GM23338 (cell line): ENCODE data around the gene TUFT1. TPM values are rescaled to one million over a fixed set of nuclear protein-coding genes. Genes with fewer than 3 reads are reported as not detected.

Experiments
- ATAC-seq: fragments of 200-7000 bp; cut with Tn5 transposase; 3 replicates; pipeline ENCODE4 v1.9.1; 2020
- DNase-seq: peaks from one replicate; pipeline ENCODE4 v3.0.0-alpha.2; 2015; ENCODE audit warnings: low spot score
- H2AFZ ChIP-seq: fragments of 200-600 bp; sonication (generic); 2 replicates; pipeline ENCODE4 v1.8.0; 2016; ENCODE audit warnings: antibody characterized with exemption, mild to moderate bottlenecking, moderate library complexity
- H3F3A ChIP-seq: fragments of 200-600 bp; sonication (generic); replicated peaks from 2 replicates; pipeline ENCODE4 v1.8.0; 2017; ENCODE audit warnings: antibody characterized with exemption, mixed run types, low read depth
- H3K27ac ChIP-seq: fragments of 200-600 bp; sonication (generic); 2 replicates; pipeline ENCODE4 v1.6.1; 2016; ENCODE audit warnings: low read depth
- H3K27me3 ChIP-seq: fragments of 200-600 bp; sonication (generic); 2 replicates; pipeline ENCODE4 v1.8.0; 2016; ENCODE audit warnings: mild to moderate bottlenecking, mixed run types, moderate library complexity; ENCODE audit not compliant: insufficient read depth
- H3K36me3 ChIP-seq: fragments of 200-600 bp; sonication (generic); 2 replicates; pipeline ENCODE4 v1.8.0; 2016; ENCODE audit warnings: mild to moderate bottlenecking; ENCODE audit not compliant: insufficient read depth
- H3K4me1 ChIP-seq: fragments of 200-600 bp; sonication (generic); 2 replicates; pipeline ENCODE4 v1.8.0; 2016; ENCODE audit warnings: mild to moderate bottlenecking, moderate library complexity; ENCODE audit not compliant: insufficient read depth
- H3K4me2 ChIP-seq: fragments of 200-600 bp; sonication (generic); 2 replicates; pipeline ENCODE4 v1.7.1; 2017; ENCODE audit warnings: mixed run types
- H3K4me3 ChIP-seq: fragments of 200-600 bp; sonication (generic); 2 replicates; pipeline ENCODE4 v1.6.1; 2016; ENCODE audit warnings: mixed run types
- H3K79me2 ChIP-seq: fragments of 200-600 bp; sonication (generic); replicated peaks from 2 replicates; pipeline ENCODE4 v1.8.0; 2017; ENCODE audit warnings: mild to moderate bottlenecking; ENCODE audit not compliant: insufficient read depth
- H3K9me2 ChIP-seq: fragments of 200-600 bp; sonication (generic); 2 replicates; pipeline ENCODE4 v1.8.0; 2017; ENCODE audit not compliant: insufficient read depth
- H4K20me1 ChIP-seq: fragments of 200-600 bp; sonication (generic); replicated peaks from 2 replicates; pipeline ENCODE4 v1.8.0; 2017; ENCODE audit warnings: mild to moderate bottlenecking; ENCODE audit not compliant: insufficient read depth
- H3K27ac Mint-ChIP-seq: 2 replicates; pipeline ENCODE4 v1.8.0; 2020; ENCODE audit warnings: inconsistent platforms, mild to moderate bottlenecking, moderate library complexity, mixed read lengths
- H3K27me3 Mint-ChIP-seq: 3 replicates; pipeline ENCODE4 v1.8.0; 2022; ENCODE audit warnings: low read depth, mild to moderate bottlenecking, moderate library complexity, mixed read lengths, inconsistent platforms; ENCODE audit not compliant: insufficient read depth, poor library complexity
- H3K36me3 Mint-ChIP-seq: 3 replicates; pipeline ENCODE4 v1.8.0; 2021; ENCODE audit warnings: low read depth, mild to moderate bottlenecking, inconsistent platforms, moderate library complexity, mixed read lengths
- H3K4me1 Mint-ChIP-seq: 3 replicates; pipeline ENCODE4 v1.8.0; 2020; ENCODE audit warnings: mild to moderate bottlenecking, inconsistent platforms, mixed read lengths
- H3K4me3 Mint-ChIP-seq: 3 replicates; pipeline ENCODE4 v1.8.0; 2021; ENCODE audit warnings: moderate library complexity, mild to moderate bottlenecking, inconsistent platforms, mixed read lengths
- H3K9me3 Mint-ChIP-seq: 3 replicates; pipeline ENCODE4 v1.8.0; 2020; ENCODE audit warnings: moderate library complexity, mild to moderate bottlenecking, inconsistent platforms, mixed read lengths
- CREB1 ChIP-seq: fragments of 250-450 bp; sonication (Bioruptor Pico); IDR thresholded peaks from 2 replicates; pipeline ENCODE4 v1.5.0; 2020; ENCODE audit warnings: low read depth, mild to moderate bottlenecking, moderate library complexity
- EZH2 ChIP-seq: fragments of 200-600 bp; sonication (generic); IDR thresholded peaks from one replicate; pipeline ENCODE4 v1.8.0; 2017; ENCODE audit warnings: antibody characterized with exemption, mild to moderate bottlenecking, low read depth; ENCODE audit not compliant: unreplicated experiment
- EZH2phosphoT487 ChIP-seq: fragments of 200-600 bp; sonication (generic); IDR thresholded peaks from one replicate; pipeline ENCODE4 v1.8.1; 2018; ENCODE audit warnings: antibody characterized with exemption; ENCODE audit not compliant: unreplicated experiment
- JUNB ChIP-seq: IDR thresholded peaks from one replicate; pipeline ENCODE4 v1.6.1; 2016; ENCODE audit warnings: antibody characterized with exemption; ENCODE audit not compliant: unreplicated experiment
- NANOG ChIP-seq: IDR thresholded peaks from 2 replicates; pipeline ENCODE4 v1.6.1; 2016; ENCODE audit warnings: antibody characterized with exemption, borderline replicate concordance
- POLR2AphosphoS5 ChIP-seq: IDR thresholded peaks from 2 replicates; pipeline ENCODE4 v1.6.1; 2016; ENCODE audit warnings: antibody characterized with exemption, low read depth
- STAT1 ChIP-seq: IDR thresholded peaks from one replicate; pipeline ENCODE4 v1.6.1; 2016; ENCODE audit warnings: antibody characterized with exemption; ENCODE audit not compliant: unreplicated experiment
- ZNF114 ChIP-seq: fragments of 250-450 bp; sonication (Bioruptor Pico); IDR thresholded peaks from 2 replicates; pipeline ENCODE4 v1.5.0; 2020; ENCODE audit warnings: mild to moderate bottlenecking, moderate library complexity
- ZNF331 ChIP-seq: fragments of 250-450 bp; sonication (Bioruptor Pico); IDR thresholded peaks from 2 replicates; pipeline ENCODE4 v1.5.0; 2020; ENCODE audit warnings: low read depth, mild to moderate bottlenecking, moderate library complexity
- polyA plus RNA-seq: library from polyadenylated mRNA; unstranded; fragments of >200 nt; fragmentation: Nextera tagmentation; extraction: Ambion mirVana; gene quantifications from 2 replicates; pipeline ENCODE4 v1.2.1, GENCODE V29; 2016
- total RNA-seq: library from RNA; depleted of rRNA; stranded (reverse); fragments of >200 nt; shearing (Covaris generic); gene quantifications from 2 replicates; pipeline ENCODE4 v1.2.3, GENCODE V29; 2014
- TF ChIP-seq, protein P1 (sequence below): IDR thresholded peaks from one replicate; pipeline ENCODE4 v1.6.1; 2018; ENCODE audit warnings: antibody characterized with exemption; ENCODE audit not compliant: unreplicated experiment
- TF ChIP-seq, protein P2 (sequence below): IDR thresholded peaks from 2 replicates; pipeline ENCODE4 v1.6.1; 2016; ENCODE audit warnings: antibody characterized with exemption
- TF ChIP-seq, protein P3 (sequence below): fragments of 250-450 bp; sonication (Bioruptor Pico); IDR thresholded peaks from 2 replicates; pipeline ENCODE4 v1.5.0; 2020; ENCODE audit warnings: mild to moderate bottlenecking, moderate library complexity
- TF ChIP-seq, protein P4 (sequence below), 2 experiments: fragments of 200-600 bp in 1 of 2; sonication (generic) in 1 of 2; conservative IDR thresholded peaks; 2 replicates each; pipeline versions ENCODE4 v1.5.1 to v1.6.1; 2016 to 2017; ENCODE audit warnings: antibody characterized with exemption in 2 of 2, low read depth in 2 of 2, mild to moderate bottlenecking in 2 of 2, moderate library complexity in 1 of 2

Gene TUFT1
- total and polyA plus RNA-seq, 2 experiments from 2014 or later, result 6.0 to 11.9 TPM

DNA sequence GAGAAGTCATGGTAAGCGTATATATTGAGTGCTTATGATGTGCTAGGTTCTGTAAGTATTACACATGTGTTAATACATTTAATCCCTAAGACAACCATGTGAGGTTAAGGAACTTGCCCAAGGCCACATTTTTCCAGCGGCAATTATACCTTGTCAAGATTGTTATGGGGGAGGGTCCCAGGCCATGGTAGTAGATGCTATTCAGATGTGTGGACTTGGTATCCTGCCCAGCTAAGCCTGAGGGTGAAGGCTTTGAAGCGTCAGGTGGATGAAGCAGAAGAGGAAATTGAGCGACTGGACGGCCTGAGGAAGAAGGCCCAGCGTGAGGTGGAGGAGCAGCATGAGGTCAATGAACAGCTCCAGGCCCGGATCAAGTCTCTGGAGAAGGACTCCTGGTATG lies 3.6 kb upstream of the TUFT1 start:
- no peak for ATAC-seq
- no peak for DNase-seq
- TF ChIP-seq POLR2AphosphoS5 (no peak), CREB1 (CRISPR knock-in tag) (no peak), ZNF331 (CRISPR knock-in tag) (no peak), EZH2phosphoT487 (no peak), STAT1 (no peak), NANOG (no peak), JUNB (no peak), ZNF114 (no peak), EZH2 (no peak)
- TF ChIP-seq, protein P1, sequence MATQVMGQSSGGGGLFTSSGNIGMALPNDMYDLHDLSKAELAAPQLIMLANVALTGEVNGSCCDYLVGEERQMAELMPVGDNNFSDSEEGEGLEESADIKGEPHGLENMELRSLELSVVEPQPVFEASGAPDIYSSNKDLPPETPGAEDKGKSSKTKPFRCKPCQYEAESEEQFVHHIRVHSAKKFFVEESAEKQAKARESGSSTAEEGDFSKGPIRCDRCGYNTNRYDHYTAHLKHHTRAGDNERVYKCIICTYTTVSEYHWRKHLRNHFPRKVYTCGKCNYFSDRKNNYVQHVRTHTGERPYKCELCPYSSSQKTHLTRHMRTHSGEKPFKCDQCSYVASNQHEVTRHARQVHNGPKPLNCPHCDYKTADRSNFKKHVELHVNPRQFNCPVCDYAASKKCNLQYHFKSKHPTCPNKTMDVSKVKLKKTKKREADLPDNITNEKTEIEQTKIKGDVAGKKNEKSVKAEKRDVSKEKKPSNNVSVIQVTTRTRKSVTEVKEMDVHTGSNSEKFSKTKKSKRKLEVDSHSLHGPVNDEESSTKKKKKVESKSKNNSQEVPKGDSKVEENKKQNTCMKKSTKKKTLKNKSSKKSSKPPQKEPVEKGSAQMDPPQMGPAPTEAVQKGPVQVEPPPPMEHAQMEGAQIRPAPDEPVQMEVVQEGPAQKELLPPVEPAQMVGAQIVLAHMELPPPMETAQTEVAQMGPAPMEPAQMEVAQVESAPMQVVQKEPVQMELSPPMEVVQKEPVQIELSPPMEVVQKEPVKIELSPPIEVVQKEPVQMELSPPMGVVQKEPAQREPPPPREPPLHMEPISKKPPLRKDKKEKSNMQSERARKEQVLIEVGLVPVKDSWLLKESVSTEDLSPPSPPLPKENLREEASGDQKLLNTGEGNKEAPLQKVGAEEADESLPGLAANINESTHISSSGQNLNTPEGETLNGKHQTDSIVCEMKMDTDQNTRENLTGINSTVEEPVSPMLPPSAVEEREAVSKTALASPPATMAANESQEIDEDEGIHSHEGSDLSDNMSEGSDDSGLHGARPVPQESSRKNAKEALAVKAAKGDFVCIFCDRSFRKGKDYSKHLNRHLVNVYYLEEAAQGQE, result no peak
- TF ChIP-seq, protein P2, sequence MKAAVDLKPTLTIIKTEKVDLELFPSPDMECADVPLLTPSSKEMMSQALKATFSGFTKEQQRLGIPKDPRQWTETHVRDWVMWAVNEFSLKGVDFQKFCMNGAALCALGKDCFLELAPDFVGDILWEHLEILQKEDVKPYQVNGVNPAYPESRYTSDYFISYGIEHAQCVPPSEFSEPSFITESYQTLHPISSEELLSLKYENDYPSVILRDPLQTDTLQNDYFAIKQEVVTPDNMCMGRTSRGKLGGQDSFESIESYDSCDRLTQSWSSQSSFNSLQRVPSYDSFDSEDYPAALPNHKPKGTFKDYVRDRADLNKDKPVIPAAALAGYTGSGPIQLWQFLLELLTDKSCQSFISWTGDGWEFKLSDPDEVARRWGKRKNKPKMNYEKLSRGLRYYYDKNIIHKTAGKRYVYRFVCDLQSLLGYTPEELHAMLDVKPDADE, result no peak
- TF ChIP-seq, protein P3, sequence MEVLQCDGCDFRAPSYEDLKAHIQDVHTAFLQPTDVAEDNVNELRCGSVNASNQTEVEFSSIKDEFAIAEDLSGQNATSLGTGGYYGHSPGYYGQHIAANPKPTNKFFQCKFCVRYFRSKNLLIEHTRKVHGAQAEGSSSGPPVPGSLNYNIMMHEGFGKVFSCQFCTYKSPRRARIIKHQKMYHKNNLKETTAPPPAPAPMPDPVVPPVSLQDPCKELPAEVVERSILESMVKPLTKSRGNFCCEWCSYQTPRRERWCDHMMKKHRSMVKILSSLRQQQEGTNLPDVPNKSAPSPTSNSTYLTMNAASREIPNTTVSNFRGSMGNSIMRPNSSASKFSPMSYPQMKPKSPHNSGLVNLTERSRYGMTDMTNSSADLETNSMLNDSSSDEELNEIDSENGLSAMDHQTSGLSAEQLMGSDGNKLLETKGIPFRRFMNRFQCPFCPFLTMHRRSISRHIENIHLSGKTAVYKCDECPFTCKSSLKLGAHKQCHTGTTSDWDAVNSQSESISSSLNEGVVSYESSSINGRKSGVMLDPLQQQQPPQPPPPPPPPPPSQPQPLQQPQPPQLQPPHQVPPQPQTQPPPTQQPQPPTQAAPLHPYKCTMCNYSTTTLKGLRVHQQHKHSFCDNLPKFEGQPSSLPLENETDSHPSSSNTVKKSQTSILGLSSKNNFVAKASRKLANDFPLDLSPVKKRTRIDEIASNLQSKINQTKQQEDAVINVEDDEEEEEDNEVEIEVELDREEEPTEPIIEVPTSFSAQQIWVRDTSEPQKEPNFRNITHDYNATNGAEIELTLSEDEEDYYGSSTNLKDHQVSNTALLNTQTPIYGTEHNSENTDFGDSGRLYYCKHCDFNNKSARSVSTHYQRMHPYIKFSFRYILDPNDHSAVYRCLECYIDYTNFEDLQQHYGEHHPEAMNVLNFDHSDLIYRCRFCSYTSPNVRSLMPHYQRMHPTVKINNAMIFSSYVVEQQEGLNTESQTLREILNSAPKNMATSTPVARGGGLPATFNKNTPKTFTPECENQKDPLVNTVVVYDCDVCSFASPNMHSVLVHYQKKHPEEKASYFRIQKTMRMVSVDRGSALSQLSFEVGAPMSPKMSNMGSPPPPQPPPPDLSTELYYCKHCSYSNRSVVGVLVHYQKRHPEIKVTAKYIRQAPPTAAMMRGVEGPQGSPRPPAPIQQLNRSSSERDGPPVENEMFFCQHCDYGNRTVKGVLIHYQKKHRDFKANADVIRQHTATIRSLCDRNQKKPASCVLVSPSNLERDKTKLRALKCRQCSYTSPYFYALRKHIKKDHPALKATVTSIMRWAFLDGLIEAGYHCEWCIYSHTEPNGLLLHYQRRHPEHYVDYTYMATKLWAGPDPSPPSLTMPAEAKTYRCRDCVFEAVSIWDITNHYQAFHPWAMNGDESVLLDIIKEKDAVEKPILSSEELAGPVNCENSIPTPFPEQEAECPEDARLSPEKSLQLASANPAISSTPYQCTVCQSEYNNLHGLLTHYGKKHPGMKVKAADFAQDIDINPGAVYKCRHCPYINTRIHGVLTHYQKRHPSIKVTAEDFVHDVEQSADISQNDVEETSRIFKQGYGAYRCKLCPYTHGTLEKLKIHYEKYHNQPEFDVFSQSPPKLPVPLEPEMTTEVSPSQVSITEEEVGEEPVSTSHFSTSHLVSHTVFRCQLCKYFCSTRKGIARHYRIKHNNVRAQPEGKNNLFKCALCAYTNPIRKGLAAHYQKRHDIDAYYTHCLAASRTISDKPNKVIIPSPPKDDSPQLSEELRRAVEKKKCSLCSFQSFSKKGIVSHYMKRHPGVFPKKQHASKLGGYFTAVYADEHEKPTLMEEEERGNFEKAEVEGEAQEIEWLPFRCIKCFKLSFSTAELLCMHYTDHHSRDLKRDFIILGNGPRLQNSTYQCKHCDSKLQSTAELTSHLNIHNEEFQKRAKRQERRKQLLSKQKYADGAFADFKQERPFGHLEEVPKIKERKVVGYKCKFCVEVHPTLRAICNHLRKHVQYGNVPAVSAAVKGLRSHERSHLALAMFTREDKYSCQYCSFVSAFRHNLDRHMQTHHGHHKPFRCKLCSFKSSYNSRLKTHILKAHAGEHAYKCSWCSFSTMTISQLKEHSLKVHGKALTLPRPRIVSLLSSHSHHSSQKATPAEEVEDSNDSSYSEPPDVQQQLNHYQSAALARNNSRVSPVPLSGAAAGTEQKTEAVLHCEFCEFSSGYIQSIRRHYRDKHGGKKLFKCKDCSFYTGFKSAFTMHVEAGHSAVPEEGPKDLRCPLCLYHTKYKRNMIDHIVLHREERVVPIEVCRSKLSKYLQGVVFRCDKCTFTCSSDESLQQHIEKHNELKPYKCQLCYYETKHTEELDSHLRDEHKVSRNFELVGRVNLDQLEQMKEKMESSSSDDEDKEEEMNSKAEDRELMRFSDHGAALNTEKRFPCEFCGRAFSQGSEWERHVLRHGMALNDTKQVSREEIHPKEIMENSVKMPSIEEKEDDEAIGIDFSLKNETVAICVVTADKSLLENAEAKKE (CRISPR knock-in tag), result no peak
- TF ChIP-seq, protein P4, sequence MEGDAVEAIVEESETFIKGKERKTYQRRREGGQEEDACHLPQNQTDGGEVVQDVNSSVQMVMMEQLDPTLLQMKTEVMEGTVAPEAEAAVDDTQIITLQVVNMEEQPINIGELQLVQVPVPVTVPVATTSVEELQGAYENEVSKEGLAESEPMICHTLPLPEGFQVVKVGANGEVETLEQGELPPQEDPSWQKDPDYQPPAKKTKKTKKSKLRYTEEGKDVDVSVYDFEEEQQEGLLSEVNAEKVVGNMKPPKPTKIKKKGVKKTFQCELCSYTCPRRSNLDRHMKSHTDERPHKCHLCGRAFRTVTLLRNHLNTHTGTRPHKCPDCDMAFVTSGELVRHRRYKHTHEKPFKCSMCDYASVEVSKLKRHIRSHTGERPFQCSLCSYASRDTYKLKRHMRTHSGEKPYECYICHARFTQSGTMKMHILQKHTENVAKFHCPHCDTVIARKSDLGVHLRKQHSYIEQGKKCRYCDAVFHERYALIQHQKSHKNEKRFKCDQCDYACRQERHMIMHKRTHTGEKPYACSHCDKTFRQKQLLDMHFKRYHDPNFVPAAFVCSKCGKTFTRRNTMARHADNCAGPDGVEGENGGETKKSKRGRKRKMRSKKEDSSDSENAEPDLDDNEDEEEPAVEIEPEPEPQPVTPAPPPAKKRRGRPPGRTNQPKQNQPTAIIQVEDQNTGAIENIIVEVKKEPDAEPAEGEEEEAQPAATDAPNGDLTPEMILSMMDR (conservative IDR thresholded peaks at IDR 0.05; ENCODE audit: low read depth in 2 of 2), result no peak
- no peak overlapping the region for H3K27ac ChIP-seq
- Mint-ChIP-seq H3K27ac (no peak overlapping the region), H3K9me3 (no peaks in the 10 kb centered on the region), H3K4me3 (no peak overlapping the region), H3K27me3 (peaks cover 11% of the 10 kb centered on the region), H3K36me3 (peaks cover 52% of the 10 kb centered on the region), H3K4me1 (peaks cover 12% of the 10 kb centered on the region)
- peaks cover 3% of the 10 kb centered on the region; the same call in 1 of the 2 replicates for H3K4me1 ChIP-seq
- no peaks in the 10 kb centered on the region for H3F3A ChIP-seq
- H4K20me1 ChIP-seq, result peaks cover 8% of the 10 kb centered on the region; the same call in 1 of the 2 replicates
- peaks cover 3% of the 10 kb centered on the region for H3K79me2 ChIP-seq
- H3K27me3 ChIP-seq, result 0 out of 2 replicates have a peak, but pooled peaks cover 2% of the 10 kb centered on the region
- peaks cover 38% of the 10 kb centered on the region for H3K36me3 ChIP-seq
- no peak overlapping the region for H3K4me3 ChIP-seq
- no peak overlapping the region for H2AFZ ChIP-seq
- H3K9me2 ChIP-seq, result no peaks in the 10 kb centered on the region
- no peak overlapping the region for H3K4me2 ChIP-seq
